ENCODE measurements around the gene SIRPB2. TPM values are rescaled to one million over a fixed set of nuclear protein-coding genes. Genes with fewer than 3 reads are reported as not detected.

Gene SIRPB2
- total and polyA plus RNA-seq, 2 of the 8 experiments (the other 6 are each of a cell fraction or from before 2014, with no cell fraction given) = 0.28 TPM; not detected in 1

DNA sequence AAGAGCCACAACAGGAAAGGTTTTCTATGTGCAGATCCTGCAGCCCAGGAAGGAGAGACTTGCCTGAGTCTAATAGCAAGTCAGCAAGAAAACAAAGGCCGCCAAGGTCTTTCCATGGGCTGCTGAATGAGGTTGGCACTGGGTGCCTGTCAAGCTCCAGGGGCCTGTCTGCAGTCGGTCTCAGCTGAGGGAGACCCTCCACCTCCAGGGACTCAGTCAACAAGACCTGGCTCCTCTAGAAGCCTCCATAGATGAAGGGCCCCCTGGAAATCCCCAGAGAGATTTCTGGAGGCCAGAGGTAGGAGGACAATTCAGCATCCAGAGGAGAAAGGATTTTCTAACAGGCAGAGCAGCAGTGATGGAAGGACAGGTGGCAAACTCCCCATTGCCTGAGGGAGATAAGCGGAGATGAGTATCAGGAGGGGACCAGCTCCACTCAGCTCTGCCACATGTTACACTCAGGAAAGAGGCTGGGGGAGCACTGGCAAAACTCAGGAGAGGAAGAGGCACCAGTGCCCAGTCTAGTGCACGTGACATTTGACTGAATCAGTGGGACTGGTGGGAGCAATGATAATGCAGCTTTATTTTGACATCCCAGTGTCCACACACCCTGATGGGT lies 64.9 kb downstream of the SIRPB2 start (continued):
- TF ChIP-seq TEAD4 (IDR thresholded peaks at IDR 0.05; ENCODE audit: low read depth, low read length) (no peak), HDAC2 (IDR thresholded peaks at IDR 0.05; ENCODE audit: borderline replicate concordance in 1 of 2, low read depth in 2 of 2, low read length in 2 of 2) (no peak), SP1 (IDR thresholded peaks at IDR 0.05; ENCODE audit: low read depth, low read length) (no peak), TBP (IDR thresholded peaks at IDR 0.05; ENCODE audit: low read depth, low read length) (no peak), KDM5A (IDR thresholded peaks at IDR 0.05; ENCODE audit: low read length) (no peak), POLR2A (IDR thresholded peaks at IDR 0.05; ENCODE audit: control extremely low read depth in 1 of 2, low read depth in 2 of 2, low read length in 2 of 2) (no peak)

Small RNAs within 50 kb of the gene (small RNA-seq; reads per million reads assigned to genes)
- gene RNU6-917P (ENCODE audit: insufficient read depth) = not detected

Other genes with a start within 250 kb of the SIRPB2 start
- 4.0 and 4.9 TPM in 2 replicates for gene SNPH, start 225.1 kb downstream of the SIRPB2 start, total RNA-seq (2021; fragmentation: NEBNext Ultra II Directional; extraction: Animal tissue kit (Norgen Biotek cat#: 25700))
- gene SNPH, start 225.1 kb downstream of the SIRPB2 start, polyA plus RNA-seq (2011; rRNA removed) = 0.98 and 1.5 TPM in 2 replicates
- gene SDCBP2, start 162.3 kb downstream of the SIRPB2 start, total RNA-seq (2021; fragmentation: NEBNext Ultra II Directional; extraction: Animal tissue kit (Norgen Biotek cat#: 25700)) = 3.6 and 4.2 TPM in 2 replicates
- gene SDCBP2, start 162.3 kb downstream of the SIRPB2 start, polyA plus RNA-seq (2011; rRNA removed) = 5.9 and 6.7 TPM in 2 replicates
- 243 and 250 TPM in 2 replicates for gene FKBP1A, start 98.4 kb downstream of the SIRPB2 start, total RNA-seq (2021; fragmentation: NEBNext Ultra II Directional; extraction: Animal tissue kit (Norgen Biotek cat#: 25700))
- gene FKBP1A, start 98.4 kb downstream of the SIRPB2 start, polyA plus RNA-seq (2011; rRNA removed) = 583 and 685 TPM in 2 replicates
- 87.4 and 98.0 TPM in 2 replicates for gene NSFL1C, start 24.6 kb downstream of the SIRPB2 start, total RNA-seq (2021; fragmentation: NEBNext Ultra II Directional; extraction: Animal tissue kit (Norgen Biotek cat#: 25700))
- gene NSFL1C, start 24.6 kb downstream of the SIRPB2 start, polyA plus RNA-seq (2011; rRNA removed) = 21.6 and 21.8 TPM in 2 replicates
- gene SIRPD, start 66.3 kb upstream of the SIRPB2 start, total RNA-seq (2021; fragmentation: NEBNext Ultra II Directional; extraction: Animal tissue kit (Norgen Biotek cat#: 25700)) = not detected in 2 replicates
- not detected in 2 replicates for gene SIRPD, start 66.3 kb upstream of the SIRPB2 start, polyA plus RNA-seq (2011; rRNA removed)
- gene SIRPB1, start 128.6 kb upstream of the SIRPB2 start, total RNA-seq (2021; fragmentation: NEBNext Ultra II Directional; extraction: Animal tissue kit (Norgen Biotek cat#: 25700)) = 0.54 and 0.99 TPM in 2 replicates
- gene SIRPB1, start 128.6 kb upstream of the SIRPB2 start, polyA plus RNA-seq (2011; rRNA removed) = 0.14 and 0.28 TPM in 2 replicates
- gene SIRPG, start 166.4 kb upstream of the SIRPB2 start, total RNA-seq (2021; fragmentation: NEBNext Ultra II Directional; extraction: Animal tissue kit (Norgen Biotek cat#: 25700)) = not detected in 2 replicates
- 0.03 and 0.08 TPM in 2 replicates for gene SIRPG, start 166.4 kb upstream of the SIRPB2 start, polyA plus RNA-seq (2011; rRNA removed)

All from H1 (cell line).